ENCODE results near the gene TLL2.

DNA sequence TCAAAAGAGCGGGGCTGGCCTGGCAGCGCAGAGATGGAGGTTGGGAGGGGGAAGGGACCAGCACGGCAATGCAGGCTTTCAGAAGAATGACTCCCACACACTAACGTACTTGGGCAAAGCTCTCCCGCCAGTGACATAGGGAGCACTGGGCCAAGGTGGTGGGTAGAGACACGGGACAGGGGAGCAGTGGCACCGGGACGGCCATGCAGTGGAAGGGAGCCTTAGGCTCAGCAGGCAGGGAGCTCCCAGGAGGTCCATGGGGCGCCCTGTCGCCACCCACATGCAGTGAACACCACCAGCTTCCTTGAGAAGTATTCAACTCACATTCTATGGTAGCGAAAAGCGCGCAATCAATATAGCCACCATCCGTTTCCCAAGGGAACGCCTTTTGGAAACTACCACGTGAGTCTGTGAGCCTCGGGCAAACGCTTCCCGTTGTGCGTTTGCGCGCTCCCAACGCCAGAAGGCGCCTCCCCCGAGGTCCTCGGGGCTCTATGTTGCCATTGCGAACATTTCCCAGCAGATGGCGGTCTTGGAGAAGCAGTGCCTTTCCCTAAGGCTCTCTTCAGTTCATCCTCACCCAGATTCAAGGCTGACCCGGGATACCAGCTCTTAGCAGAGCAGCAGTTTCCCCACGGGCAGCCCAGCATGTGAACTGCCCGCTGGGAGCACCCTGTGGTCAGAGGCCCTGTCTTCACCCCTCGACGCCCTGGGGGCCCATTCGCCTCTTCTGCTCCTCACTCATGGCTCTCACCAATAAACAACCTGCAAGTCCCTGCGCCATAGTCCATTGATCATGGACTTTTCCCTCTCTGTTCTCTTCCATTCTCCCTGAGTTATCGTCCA lies 138.5 kb downstream of the TLL2 start:
- TF ChIP-seq CTBP1 (IDR thresholded peaks at IDR 0.05; ENCODE audit: borderline replicate concordance), result no peak
- no peak for TF ChIP-seq HDGF (IDR thresholded peaks at IDR 0.05; ENCODE audit: borderline replicate concordance)
- TF ChIP-seq NFRKB (IDR thresholded peaks at IDR 0.05), result no peak
- TF ChIP-seq FOXK2 (IDR thresholded peaks at IDR 0.05), result no peak
- TF ChIP-seq ELF4 (IDR thresholded peaks at IDR 0.05), result no peak
- no peak for TF ChIP-seq SP1 (IDR thresholded peaks at IDR 0.05)
- TF ChIP-seq BHLHE40 (IDR thresholded peaks at IDR 0.05; ENCODE audit: borderline replicate concordance), result no peak
- no peak for TF ChIP-seq FOXM1 (IDR thresholded peaks at IDR 0.05; ENCODE audit: borderline replicate concordance)

Measured in HEK293T (cell line).